WTC11 (cell line): Measurements from ENCODE around the gene SECTM1.

Experiments used
- AR ChIP-seq: fragments of 250-450 bp; sonication (Bioruptor Pico); IDR thresholded peaks from 2 replicates; pipeline ENCODE4 v1.9.0; 2021; ENCODE audit warnings: mild to moderate bottlenecking
- ATF3 ChIP-seq: sonication (generic); formaldehyde crosslinking; conservative IDR thresholded peaks from 2 replicates; pipeline ENCODE4 v1.8.1; 2022; ENCODE audit warnings: mild to moderate bottlenecking, missing genetic modification reagents
- CREB1 ChIP-seq: sonication (generic); formaldehyde crosslinking; IDR thresholded peaks from 2 replicates; pipeline ENCODE4 v1.8.0; 2023; ENCODE audit warnings: mild to moderate bottlenecking, missing genetic modification reagents
- CTCF ChIP-seq: fragments of 200-600 bp; IDR thresholded peaks from 2 replicates; pipeline ENCODE4 v1.8.0; 2022; ENCODE audit warnings: antibody characterized with exemption
- E2F5 ChIP-seq: sonication (generic); formaldehyde crosslinking; IDR thresholded peaks from 2 replicates; pipeline ENCODE4 v1.8.1; 2022; ENCODE audit warnings: mild to moderate bottlenecking, moderate library complexity, missing genetic modification reagents
- ETV6 ChIP-seq: sonication (generic); formaldehyde crosslinking; IDR thresholded peaks from 2 replicates; pipeline ENCODE4 v1.8.1; 2022; ENCODE audit warnings: mild to moderate bottlenecking, missing genetic modification reagents
- HMGXB4 ChIP-seq: sonication (generic); formaldehyde crosslinking; IDR thresholded peaks from 2 replicates; pipeline ENCODE4 v1.8.1; 2023; ENCODE audit warnings: mild to moderate bottlenecking, moderate library complexity, missing genetic modification reagents
- NR2C2 ChIP-seq: sonication (generic); formaldehyde crosslinking; IDR thresholded peaks from 2 replicates; pipeline ENCODE4 v1.8.0; 2022; ENCODE audit warnings: mild to moderate bottlenecking, missing genetic modification reagents
- RORB ChIP-seq: fragments of 250-450 bp; sonication (Bioruptor Pico); IDR thresholded peaks from 2 replicates; pipeline ENCODE4 v1.9.0; 2021; ENCODE audit warnings: mild to moderate bottlenecking
- TCF7 ChIP-seq: sonication (generic); formaldehyde crosslinking; IDR thresholded peaks from 2 replicates; pipeline ENCODE4 v1.8.0; 2022; ENCODE audit warnings: mild to moderate bottlenecking, low read depth, missing genetic modification reagents, moderate library complexity
- TEAD4 ChIP-seq: sonication (generic); formaldehyde crosslinking; IDR thresholded peaks from 2 replicates; pipeline ENCODE4 v1.8.0; 2022; ENCODE audit warnings: mild to moderate bottlenecking, missing genetic modification reagents

GRCh38 chr17:82331345-82331939 lies 2.1 kb downstream of the SECTM1 start:
- TF ChIP-seq E2F5 (CRISPR knock-in tag) (no peak), ATF3 (CRISPR knock-in tag) (no peak), RORB (CRISPR knock-in tag) (no peak), TCF7 (CRISPR knock-in tag) (no peak), HMGXB4 (CRISPR knock-in tag) (no peak), CTCF (no peak), CREB1 (CRISPR knock-in tag) (no peak), ETV6 (CRISPR knock-in tag) (no peak), AR (CRISPR knock-in tag) (no peak), TEAD4 (CRISPR knock-in tag) (no peak), NR2C2 (CRISPR knock-in tag) (no peak)
